Liver (tissue), 9 donors: ENCODE measurements around the gene HMGN4. TPM values are rescaled to one million over a fixed set of nuclear protein-coding genes. Genes with fewer than 3 reads are reported as not detected.
"Not testable (repeated sequence)": the region's sequence is repeated elsewhere in the genome, so short reads cannot be mapped to it uniquely, and the experiment has no call there.

Experiments
- DNase-seq: peaks from one replicate; pipeline ENCODE4 v3.0.0-alpha.2; 2017; ENCODE audit warnings: low spot score
- H3K27ac ChIP-seq, 2 donors: one replicate each; pipeline ENCODE4 v1.7.0; 2013; ENCODE audit warnings: inconsistent platforms in 2 of 2, low read length in 2 of 2, control low read depth in 1 of 2, low read depth in 1 of 2, mild to moderate bottlenecking in 1 of 2
- H3K27me3 ChIP-seq, 4 donors: one replicate each; pipeline versions ENCODE4 v1.6.1 to v1.7.0; 2013; ENCODE audit warnings: low read length in 3 of 4, inconsistent platforms in 1 of 4, mild to moderate bottlenecking in 1 of 4, moderate library complexity in 1 of 4; ENCODE audit not compliant: control insufficient read depth in 4 of 4, insufficient read depth in 4 of 4
- H3K36me3 ChIP-seq, 4 donors: one replicate each; pipeline versions ENCODE4 v1.6.1 to v1.7.0; 2013; ENCODE audit warnings: low read length in 3 of 4, mild to moderate bottlenecking in 3 of 4, low read depth in 1 of 4, moderate library complexity in 1 of 4; ENCODE audit not compliant: control insufficient read depth in 4 of 4, insufficient read depth in 3 of 4
- H3K4me1 ChIP-seq, 4 donors: one replicate each; pipeline versions ENCODE4 v1.6.1 to v1.7.0; 2013; ENCODE audit warnings: low read length in 3 of 4, mild to moderate bottlenecking in 3 of 4, moderate library complexity in 1 of 4; ENCODE audit not compliant: control insufficient read depth in 4 of 4, insufficient read depth in 4 of 4
- H3K4me3 ChIP-seq, 3 donors: one replicate each; pipeline versions ENCODE4 v1.6.1 to v1.7.0; 2013; ENCODE audit warnings: low read length in 3 of 3, control low read depth in 1 of 3, low read depth in 1 of 3, mild to moderate bottlenecking in 1 of 3
- H3K9ac ChIP-seq, 2 donors: one replicate each; pipeline ENCODE4 v1.7.0; 2013; ENCODE audit warnings: low read length in 2 of 2, mild to moderate bottlenecking in 2 of 2, moderate library complexity in 2 of 2, control low read depth in 1 of 2, low read depth in 1 of 2
- H3K9me3 ChIP-seq, 4 donors: one replicate each; pipeline versions ENCODE4 v1.6.1 to v1.7.0; 2013; ENCODE audit warnings: low read length in 3 of 4; ENCODE audit not compliant: control insufficient read depth in 4 of 4
- FOXA1 ChIP-seq: IDR thresholded peaks from 2 replicates; pipeline ENCODE4 v1.6.1; 2016; ENCODE audit warnings: antibody characterized with exemption
- FOXA2 ChIP-seq: IDR thresholded peaks from 2 replicates; pipeline ENCODE4 v1.6.1; 2016; ENCODE audit warnings: antibody characterized with exemption
- GABPA ChIP-seq, 2 donors: IDR thresholded peaks in 1 of 2; conservative IDR thresholded peaks in 1 of 2; 2 replicates each; pipeline ENCODE4 v1.6.1; 2016; ENCODE audit warnings: antibody characterized with exemption in 2 of 2, mild to moderate bottlenecking in 1 of 2, moderate library complexity in 1 of 2
- HNF4A ChIP-seq, 2 donors: conservative IDR thresholded peaks; 2 replicates each; pipeline ENCODE4 v1.6.1; 2016; ENCODE audit warnings: antibody characterized with exemption in 2 of 2, mild to moderate bottlenecking in 2 of 2
- HNF4G ChIP-seq: IDR thresholded peaks from 2 replicates; pipeline ENCODE4 v1.6.1; 2016; ENCODE audit warnings: antibody characterized with exemption
- JUND ChIP-seq, 2 donors: IDR thresholded peaks; 2 replicates each; pipeline ENCODE4 v1.6.1; 2016; ENCODE audit warnings: antibody characterized with exemption in 2 of 2
- NR2F2 ChIP-seq: IDR thresholded peaks from 2 replicates; pipeline ENCODE4 v1.6.1; 2016; ENCODE audit warnings: antibody characterized with exemption
- RAD21 ChIP-seq, 2 donors: IDR thresholded peaks; 2 replicates each; pipeline ENCODE4 v1.6.1; 2016; ENCODE audit warnings: antibody characterized with exemption in 2 of 2, mild to moderate bottlenecking in 2 of 2
- RXRA ChIP-seq, 2 donors: IDR thresholded peaks; 2 replicates each; pipeline ENCODE4 v1.6.1; 2017 to 2018; ENCODE audit warnings: antibody characterized with exemption in 2 of 2, mild to moderate bottlenecking in 1 of 2
- SP1 ChIP-seq: IDR thresholded peaks from 2 replicates; pipeline ENCODE4 v1.6.1; 2018; ENCODE audit warnings: antibody characterized with exemption, mild to moderate bottlenecking
- TAF1 ChIP-seq: conservative IDR thresholded peaks from 2 replicates; pipeline ENCODE4 v1.6.1; 2016; ENCODE audit warnings: antibody characterized with exemption, mild to moderate bottlenecking
- YY1 ChIP-seq: IDR thresholded peaks from 2 replicates; pipeline ENCODE4 v1.6.1; 2016; ENCODE audit warnings: antibody characterized with exemption, mild to moderate bottlenecking
- WGBS: extraction: QIAGEN DNeasy Blood & Tissue Kit; methylation state at CpG from one replicate; pipeline ENCODE4 v1.1.7; 2013; 5-methylcytosine and 5-hydroxymethylcytosine counted together
- polyA plus RNA-seq, 2 donors: library from polyadenylated mRNA; stranded (reverse) in 1 of 2; unstranded in 1 of 2; fragments of 200-250 nt in 1 of 2; fragments of >200 nt in 1 of 2; fragmentation: Nextera tagmentation in 1 of 2; extraction: Ambion mirVana in 1 of 2; gene quantifications; one replicate each; pipeline versions ENCODE4 v1.2.1 to v1.2.3, GENCODE V29; 2013 to 2015
- total RNA-seq, 2 donors: library from RNA; depleted of rRNA; stranded (reverse); fragments of >200 nt; gene quantifications; one replicate each; pipeline ENCODE4 v1.2.3, GENCODE V29; 2014
- TF ChIP-seq, protein P1 (sequence below): IDR thresholded peaks from 2 replicates; pipeline ENCODE4 v1.6.1; 2016; ENCODE audit warnings: antibody characterized with exemption, mild to moderate bottlenecking
- TF ChIP-seq, protein P2 (sequence below): IDR thresholded peaks from 2 replicates; pipeline ENCODE4 v1.6.1; 2016; ENCODE audit warnings: antibody characterized with exemption
- TF ChIP-seq, protein P3 (sequence below): IDR thresholded peaks from 2 replicates; pipeline ENCODE4 v1.6.1; 2016; ENCODE audit warnings: antibody characterized with exemption
- TF ChIP-seq, protein P4 (sequence below): fragments of 150-350 bp; IDR thresholded peaks from 2 replicates; pipeline ENCODE4 v1.5.1; 2017; ENCODE audit warnings: improper control_type of control experiment, low read depth, low read length; ENCODE audit not compliant: missing input control
- TF ChIP-seq, protein P5 (sequence below): IDR thresholded peaks from 2 replicates; pipeline ENCODE4 v1.6.1; 2016; ENCODE audit warnings: antibody characterized with exemption
- donor health status: healthy.
- donor health status: healthy.
- donor health status: healthy.
- donor health status: healthy.
- donor health status: healthy.

The HMGN4 gene
- total and polyA plus RNA-seq, 4 donors = 8.2 to 13.3 (median 10.1) TPM

DNA sequence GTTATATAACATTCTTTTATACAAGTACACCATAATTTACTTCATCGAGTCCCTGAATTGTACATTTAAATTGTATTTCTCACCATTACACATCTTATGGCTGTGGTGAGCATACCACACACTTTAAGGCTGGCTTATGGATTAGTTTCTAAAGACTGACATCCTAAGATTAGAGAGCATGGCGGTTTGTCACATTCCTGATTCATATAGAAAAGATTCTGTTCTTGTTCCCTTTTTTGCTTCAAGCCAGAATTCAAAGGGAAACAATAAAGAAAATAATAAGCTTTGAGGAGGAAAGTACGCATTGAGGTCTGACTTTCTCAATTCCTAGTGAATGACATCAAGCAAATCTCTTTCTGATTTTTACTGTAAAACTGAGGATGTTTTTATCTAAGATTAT is 35.5 kb upstream of the HMGN4 start:
- Histone ChIP-seq H3K27me3 (peaks cover 0 to 10% (median 4%) of the 10 kb centered on the region in 4 donors), H3K4me3 (no peak overlapping the region), H3K4me1 (peaks cover 0 to 7% (median 6%) of the 10 kb centered on the region in 4 donors), H3K36me3 (no peaks in the 10 kb centered on the region), H3K9ac (no peak overlapping the region), H3K9me3 (no peaks in the 10 kb centered on the region), H3K27ac (no peak overlapping the region)
- TF ChIP-seq FOXA2 (no peak), SP1 (no peak), JUND (IDR thresholded peaks at IDR 0.05) (no peak), YY1 (no peak), HNF4A (conservative IDR thresholded peaks at IDR 0.05) (no peak), RAD21 (IDR thresholded peaks at IDR 0.05) (no peak), TAF1 (no peak), NR2F2 (no peak), GABPA (IDR thresholded peaks at IDR 0.05 in 1 of 2, conservative IDR thresholded peaks at IDR 0.05 in 1 of 2) (no peak), HNF4G (no peak), FOXA1 (no peak), RXRA (IDR thresholded peaks at IDR 0.05) (no peak)
- TF ChIP-seq, protein P1, sequence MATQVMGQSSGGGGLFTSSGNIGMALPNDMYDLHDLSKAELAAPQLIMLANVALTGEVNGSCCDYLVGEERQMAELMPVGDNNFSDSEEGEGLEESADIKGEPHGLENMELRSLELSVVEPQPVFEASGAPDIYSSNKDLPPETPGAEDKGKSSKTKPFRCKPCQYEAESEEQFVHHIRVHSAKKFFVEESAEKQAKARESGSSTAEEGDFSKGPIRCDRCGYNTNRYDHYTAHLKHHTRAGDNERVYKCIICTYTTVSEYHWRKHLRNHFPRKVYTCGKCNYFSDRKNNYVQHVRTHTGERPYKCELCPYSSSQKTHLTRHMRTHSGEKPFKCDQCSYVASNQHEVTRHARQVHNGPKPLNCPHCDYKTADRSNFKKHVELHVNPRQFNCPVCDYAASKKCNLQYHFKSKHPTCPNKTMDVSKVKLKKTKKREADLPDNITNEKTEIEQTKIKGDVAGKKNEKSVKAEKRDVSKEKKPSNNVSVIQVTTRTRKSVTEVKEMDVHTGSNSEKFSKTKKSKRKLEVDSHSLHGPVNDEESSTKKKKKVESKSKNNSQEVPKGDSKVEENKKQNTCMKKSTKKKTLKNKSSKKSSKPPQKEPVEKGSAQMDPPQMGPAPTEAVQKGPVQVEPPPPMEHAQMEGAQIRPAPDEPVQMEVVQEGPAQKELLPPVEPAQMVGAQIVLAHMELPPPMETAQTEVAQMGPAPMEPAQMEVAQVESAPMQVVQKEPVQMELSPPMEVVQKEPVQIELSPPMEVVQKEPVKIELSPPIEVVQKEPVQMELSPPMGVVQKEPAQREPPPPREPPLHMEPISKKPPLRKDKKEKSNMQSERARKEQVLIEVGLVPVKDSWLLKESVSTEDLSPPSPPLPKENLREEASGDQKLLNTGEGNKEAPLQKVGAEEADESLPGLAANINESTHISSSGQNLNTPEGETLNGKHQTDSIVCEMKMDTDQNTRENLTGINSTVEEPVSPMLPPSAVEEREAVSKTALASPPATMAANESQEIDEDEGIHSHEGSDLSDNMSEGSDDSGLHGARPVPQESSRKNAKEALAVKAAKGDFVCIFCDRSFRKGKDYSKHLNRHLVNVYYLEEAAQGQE = no peak
- TF ChIP-seq, protein P2, sequence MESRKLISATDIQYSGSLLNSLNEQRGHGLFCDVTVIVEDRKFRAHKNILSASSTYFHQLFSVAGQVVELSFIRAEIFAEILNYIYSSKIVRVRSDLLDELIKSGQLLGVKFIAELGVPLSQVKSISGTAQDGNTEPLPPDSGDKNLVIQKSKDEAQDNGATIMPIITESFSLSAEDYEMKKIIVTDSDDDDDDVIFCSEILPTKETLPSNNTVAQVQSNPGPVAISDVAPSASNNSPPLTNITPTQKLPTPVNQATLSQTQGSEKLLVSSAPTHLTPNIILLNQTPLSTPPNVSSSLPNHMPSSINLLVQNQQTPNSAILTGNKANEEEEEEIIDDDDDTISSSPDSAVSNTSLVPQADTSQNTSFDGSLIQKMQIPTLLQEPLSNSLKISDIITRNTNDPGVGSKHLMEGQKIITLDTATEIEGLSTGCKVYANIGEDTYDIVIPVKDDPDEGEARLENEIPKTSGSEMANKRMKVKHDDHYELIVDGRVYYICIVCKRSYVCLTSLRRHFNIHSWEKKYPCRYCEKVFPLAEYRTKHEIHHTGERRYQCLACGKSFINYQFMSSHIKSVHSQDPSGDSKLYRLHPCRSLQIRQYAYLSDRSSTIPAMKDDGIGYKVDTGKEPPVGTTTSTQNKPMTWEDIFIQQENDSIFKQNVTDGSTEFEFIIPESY = no peak
- TF ChIP-seq, protein P3, sequence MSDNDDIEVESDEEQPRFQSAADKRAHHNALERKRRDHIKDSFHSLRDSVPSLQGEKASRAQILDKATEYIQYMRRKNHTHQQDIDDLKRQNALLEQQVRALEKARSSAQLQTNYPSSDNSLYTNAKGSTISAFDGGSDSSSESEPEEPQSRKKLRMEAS = no peak
- TF ChIP-seq, protein P4, sequence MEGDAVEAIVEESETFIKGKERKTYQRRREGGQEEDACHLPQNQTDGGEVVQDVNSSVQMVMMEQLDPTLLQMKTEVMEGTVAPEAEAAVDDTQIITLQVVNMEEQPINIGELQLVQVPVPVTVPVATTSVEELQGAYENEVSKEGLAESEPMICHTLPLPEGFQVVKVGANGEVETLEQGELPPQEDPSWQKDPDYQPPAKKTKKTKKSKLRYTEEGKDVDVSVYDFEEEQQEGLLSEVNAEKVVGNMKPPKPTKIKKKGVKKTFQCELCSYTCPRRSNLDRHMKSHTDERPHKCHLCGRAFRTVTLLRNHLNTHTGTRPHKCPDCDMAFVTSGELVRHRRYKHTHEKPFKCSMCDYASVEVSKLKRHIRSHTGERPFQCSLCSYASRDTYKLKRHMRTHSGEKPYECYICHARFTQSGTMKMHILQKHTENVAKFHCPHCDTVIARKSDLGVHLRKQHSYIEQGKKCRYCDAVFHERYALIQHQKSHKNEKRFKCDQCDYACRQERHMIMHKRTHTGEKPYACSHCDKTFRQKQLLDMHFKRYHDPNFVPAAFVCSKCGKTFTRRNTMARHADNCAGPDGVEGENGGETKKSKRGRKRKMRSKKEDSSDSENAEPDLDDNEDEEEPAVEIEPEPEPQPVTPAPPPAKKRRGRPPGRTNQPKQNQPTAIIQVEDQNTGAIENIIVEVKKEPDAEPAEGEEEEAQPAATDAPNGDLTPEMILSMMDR = no peak
- TF ChIP-seq, protein P5, sequence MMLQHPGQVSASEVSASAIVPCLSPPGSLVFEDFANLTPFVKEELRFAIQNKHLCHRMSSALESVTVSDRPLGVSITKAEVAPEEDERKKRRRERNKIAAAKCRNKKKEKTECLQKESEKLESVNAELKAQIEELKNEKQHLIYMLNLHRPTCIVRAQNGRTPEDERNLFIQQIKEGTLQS = no peak
- DNase-seq = no peak
- WGBS = 85% methylated on average over 3 of the region's 3 CpGs

DNA sequence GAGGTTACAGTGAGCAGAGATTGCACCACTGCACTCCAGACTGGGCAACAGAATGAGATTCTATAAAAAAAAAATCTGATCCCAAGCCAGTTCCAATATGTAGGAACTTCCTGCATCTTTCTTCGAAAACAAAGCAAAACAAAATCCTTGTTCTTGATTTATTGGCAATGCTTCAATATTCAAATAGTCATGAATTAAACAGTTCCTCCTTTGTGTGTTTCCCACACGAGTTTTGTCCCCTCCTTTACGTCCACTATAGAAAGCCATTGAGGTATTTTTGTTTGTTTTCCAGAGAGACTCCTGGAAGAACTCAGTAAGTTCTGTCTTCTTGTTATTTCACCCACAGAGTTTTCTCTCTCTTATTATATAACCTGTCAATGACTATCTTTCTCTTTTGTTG is 30.5 kb upstream of the HMGN4 start:
- TF ChIP-seq HNF4A (conservative IDR thresholded peaks at IDR 0.05) = no peak
- TF ChIP-seq, protein P5 = no peak
- no peak for TF ChIP-seq YY1
- no peak for TF ChIP-seq NR2F2
- TF ChIP-seq, protein P1 = no peak
- no peak for TF ChIP-seq JUND (IDR thresholded peaks at IDR 0.05)
- no peak for TF ChIP-seq HNF4G
- TF ChIP-seq FOXA2 = no peak
- Histone ChIP-seq H3K27ac (no peak overlapping the region), H3K27me3 (peaks cover 0 to 5% (median 2%) of the 10 kb centered on the region in 4 donors), H3K36me3 (no peaks in the 10 kb centered on the region), H3K9ac (no peak overlapping the region), H3K9me3 (no peaks in the 10 kb centered on the region), H3K4me3 (no peak overlapping the region), H3K4me1 (no peaks in the 10 kb centered on the region)
- no peak for DNase-seq
- WGBS = 78% methylated on average over 3 of the region's 3 CpGs

DNA sequence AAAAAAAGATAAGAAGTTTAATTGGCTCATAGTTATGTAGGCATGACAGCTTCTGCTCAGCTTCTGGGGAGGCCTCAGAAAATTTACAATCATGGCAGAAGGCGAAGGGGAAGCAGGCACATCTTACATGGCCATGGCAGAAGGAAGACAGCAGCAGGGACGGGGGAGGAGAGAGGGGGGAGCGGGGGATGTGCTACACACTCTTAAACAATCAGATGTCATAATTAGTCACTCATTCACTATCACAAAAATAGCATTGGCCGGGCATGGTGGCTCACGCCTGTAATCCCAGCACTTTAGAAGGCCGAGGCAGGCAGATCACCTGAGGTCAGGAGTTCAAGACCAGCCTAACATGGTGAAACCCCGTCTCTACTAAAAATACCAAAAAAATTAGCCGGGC is 27.1 kb upstream of the HMGN4 start:
- H3K27ac ChIP-seq, H3K27me3 ChIP-seq, H3K4me3 ChIP-seq, H3K9ac ChIP-seq, H3K36me3 ChIP-seq, DNase-seq, H3K9me3 ChIP-seq, H3K4me1 ChIP-seq: not testable (repeated sequence)
- WGBS = 84% methylated on average over 8 of the region's 8 CpGs
